Cardiac fibroblast (primary cell): ENCODE measurements around the gene NUDCD3.

Experiments used
- DNase-seq, 2 donors: peaks; one replicate each; pipeline versions ENCODE4 v3.0.0 to v3.0.0-alpha.2; 2010; ENCODE audit warnings: low read depth in 2 of 2
- H3K4me3 ChIP-seq, 2 donors: replicated peaks in 1 of 2; 1 replicate in 1 of 2; 2 replicates in 1 of 2; pipeline ENCODE4 v1.5.1; 2011; ENCODE audit warnings: low read depth in 2 of 2, low read length in 2 of 2, mild to moderate bottlenecking in 2 of 2, moderate library complexity in 1 of 2
- TF ChIP-seq, protein P1 (sequence below): IDR thresholded peaks from one replicate; pipeline ENCODE4 v1.5.1; 2011; ENCODE audit warnings: low read depth, mild to moderate bottlenecking, low read length, inconsistent platforms

NUDCD3 gene

GRCh38 chr7:44391746-44392617, 98.5 kb downstream of the NUDCD3 start:
- no peak for DNase-seq
- no peak overlapping the region for H3K4me3 ChIP-seq
- TF ChIP-seq, protein P1, sequence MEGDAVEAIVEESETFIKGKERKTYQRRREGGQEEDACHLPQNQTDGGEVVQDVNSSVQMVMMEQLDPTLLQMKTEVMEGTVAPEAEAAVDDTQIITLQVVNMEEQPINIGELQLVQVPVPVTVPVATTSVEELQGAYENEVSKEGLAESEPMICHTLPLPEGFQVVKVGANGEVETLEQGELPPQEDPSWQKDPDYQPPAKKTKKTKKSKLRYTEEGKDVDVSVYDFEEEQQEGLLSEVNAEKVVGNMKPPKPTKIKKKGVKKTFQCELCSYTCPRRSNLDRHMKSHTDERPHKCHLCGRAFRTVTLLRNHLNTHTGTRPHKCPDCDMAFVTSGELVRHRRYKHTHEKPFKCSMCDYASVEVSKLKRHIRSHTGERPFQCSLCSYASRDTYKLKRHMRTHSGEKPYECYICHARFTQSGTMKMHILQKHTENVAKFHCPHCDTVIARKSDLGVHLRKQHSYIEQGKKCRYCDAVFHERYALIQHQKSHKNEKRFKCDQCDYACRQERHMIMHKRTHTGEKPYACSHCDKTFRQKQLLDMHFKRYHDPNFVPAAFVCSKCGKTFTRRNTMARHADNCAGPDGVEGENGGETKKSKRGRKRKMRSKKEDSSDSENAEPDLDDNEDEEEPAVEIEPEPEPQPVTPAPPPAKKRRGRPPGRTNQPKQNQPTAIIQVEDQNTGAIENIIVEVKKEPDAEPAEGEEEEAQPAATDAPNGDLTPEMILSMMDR = no peak

DNA sequence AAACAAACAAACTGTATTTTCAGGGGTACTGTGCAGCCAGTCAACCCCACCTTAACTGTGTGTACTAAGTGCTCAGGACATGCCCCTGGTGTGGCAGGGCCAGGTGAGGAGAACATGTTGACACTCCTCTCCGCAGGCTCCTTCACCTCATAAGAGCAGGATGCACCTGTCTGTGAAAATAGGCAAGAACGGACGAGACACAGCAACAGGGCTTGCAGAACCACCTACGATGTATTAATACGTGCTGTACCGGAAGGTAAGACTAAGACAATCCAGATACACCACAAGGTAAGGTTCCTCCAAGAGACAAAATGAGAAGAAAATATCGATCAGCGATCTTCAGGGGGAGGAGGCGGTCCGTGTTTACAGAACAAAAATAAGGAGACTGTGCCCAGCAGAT, 99.3 kb downstream of the NUDCD3 start:
- no peak overlapping the region for H3K4me3 ChIP-seq
- no peak for DNase-seq
- TF ChIP-seq, protein P1 = no peak

DNA sequence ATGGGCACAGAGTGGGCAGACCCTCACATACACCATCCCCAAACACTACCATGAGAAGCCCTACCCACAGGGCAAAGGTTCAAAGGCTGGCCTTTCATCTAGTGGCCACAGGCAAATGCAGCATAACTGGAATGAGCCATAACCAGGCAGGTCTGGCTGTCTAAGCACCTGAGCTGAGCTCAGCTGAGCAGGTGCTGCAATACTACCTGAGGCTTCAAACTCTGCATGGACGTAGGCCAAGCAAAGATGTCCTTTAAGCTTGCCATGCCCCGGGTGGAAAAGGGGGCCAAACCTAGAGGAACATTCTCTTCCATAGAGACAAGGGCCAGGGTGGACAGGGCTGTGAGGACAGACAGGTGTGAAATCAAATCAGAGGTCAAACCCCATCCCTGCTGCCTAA, 99.8 kb downstream of the NUDCD3 start:
- DNase-seq = no peak
- TF ChIP-seq, protein P1 = no peak
- H3K4me3 ChIP-seq = no peak overlapping the region

DNA sequence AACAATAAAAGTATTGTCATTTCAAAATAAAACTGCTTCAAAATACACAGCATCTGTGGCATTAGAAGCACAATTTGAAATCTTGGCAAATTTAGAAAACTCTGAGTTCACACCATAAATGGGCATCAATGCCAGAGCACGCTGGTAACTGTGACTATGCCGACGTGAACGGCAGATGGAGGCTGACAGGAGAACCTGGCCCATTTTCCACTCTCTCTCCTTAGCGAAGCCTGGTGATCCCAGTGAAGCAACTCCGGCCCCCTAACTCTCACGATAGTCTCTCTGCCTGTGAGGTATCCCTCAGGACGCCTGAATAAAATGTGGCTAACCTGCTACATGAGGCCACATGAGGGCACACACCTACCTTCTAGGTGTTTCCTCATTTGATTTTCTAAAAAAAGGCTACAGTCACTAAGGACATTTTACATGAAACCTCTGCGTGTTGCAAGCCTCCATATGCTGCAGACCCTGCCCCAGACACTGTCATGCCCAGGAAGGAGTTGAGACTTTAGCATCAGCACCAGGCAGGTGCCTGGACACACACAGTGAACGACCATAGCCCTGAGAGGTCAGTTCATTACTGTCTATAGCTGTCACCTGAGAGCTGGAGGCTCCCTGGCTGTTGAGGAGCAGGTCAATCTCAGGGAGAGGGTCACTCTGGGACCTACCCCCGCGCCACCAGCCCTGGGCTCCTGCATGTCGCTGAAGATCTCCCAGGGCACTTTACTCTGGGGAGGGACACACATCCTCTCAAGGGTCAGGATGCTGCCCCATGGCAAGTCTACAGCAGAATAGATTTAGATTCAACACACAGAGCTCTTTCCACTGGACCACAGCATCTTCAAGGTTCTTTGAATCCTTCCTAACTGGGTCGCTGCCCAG, 102.1 kb downstream of the NUDCD3 start:
- no peak for DNase-seq
- TF ChIP-seq, protein P1 = no peak
- H3K4me3 ChIP-seq = no peak overlapping the region

DNA sequence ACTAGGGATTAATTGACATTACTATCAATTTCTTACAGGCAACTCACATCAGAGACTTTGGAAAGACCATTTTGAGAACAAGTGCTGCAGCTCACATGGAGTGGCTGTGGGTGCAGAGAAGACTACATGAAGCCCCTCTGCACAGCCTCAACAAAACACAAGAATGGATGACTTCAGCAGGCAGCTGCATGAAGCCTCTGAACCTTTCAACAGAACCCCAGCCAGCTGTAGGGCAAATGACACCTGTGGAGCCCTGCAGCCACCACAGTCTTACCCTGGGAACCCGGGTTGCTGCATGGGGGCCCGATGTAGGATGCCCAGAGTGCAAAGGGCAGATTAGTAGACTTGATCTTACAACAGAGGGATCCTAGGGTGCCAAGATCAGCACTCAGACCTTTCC, 103.1 kb downstream of the NUDCD3 start:
- no peak overlapping the region for H3K4me3 ChIP-seq
- no peak for DNase-seq
- TF ChIP-seq, protein P1 = no peak

GRCh38 chr7:44386139-44386913, 104.1 kb downstream of the NUDCD3 start:
- TF ChIP-seq, protein P1 = no peak
- DNase-seq = peak; percentile 41 to 55

More at GRCh38 chr7:44386139-44386913, 104.1 kb downstream of the NUDCD3 start:
- H3K4me3 ChIP-seq = no peak overlapping the region
